Dermis lymphatic vessel endothelial cell (primary cell): ENCODE measurements around the gene CCDC89. TPM values are rescaled to one million over a fixed set of nuclear protein-coding genes. Genes with fewer than 3 reads are reported as not detected.

Experiments
- total RNA-seq: library from RNA; depleted of rRNA; stranded (reverse); fragments of >200 nt; gene quantifications from 2 replicates; pipeline ENCODE4 v1.2.1, GENCODE V29; 2014

The CCDC89 gene
- not detected in 2 replicates for total RNA-seq

GRCh38 chr11:85685820-85686459 is at the start of gene CCDC89:
Gene CCDC89, minus strand, starts transcription at chr11:85686195. Its CDS starts 65 bp downstream, at chr11:85686130.

DNA sequence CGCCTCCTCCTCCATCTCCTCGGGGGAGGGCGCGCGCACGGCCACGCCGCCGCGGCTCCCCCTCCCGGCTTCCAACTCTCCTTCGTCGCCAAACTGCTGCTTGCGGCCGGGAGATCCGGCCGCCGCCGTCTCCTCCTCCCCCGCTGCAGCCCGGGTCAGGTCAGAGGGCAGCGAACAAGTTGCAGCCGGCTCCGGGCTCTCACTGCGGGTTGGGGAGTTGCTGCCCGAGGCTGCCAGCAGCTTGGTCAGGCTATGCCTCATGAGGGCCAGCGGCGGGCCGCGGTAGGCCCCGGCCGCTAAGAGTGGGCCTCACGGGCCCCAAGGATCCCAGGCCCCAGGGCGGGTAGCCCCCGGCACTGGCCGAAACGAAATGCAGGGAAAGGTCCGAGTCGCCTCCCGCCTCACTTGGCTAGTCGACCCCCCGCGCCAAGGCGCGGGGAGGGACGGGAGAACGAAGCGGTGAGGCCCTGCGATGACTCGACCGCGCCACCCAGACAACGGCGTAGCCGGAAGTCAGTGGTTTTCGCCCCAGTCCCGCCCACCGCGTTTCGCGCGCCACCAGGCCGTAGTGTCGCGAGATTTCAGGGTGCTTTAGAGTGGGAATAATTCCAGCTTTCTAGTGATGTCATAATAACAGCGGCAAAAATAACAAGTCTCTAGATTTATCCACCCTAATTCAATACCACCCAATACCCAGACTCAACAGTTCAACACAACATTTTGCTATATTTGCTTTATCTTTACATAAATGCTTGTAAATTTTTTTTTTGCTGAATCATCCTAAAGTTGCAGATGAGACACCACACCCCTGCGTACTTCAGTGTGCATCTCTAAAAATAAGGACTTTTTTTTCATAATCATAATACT is 21.1 kb downstream of the CCDC89 start, which contains the start of gene CREBZF:
Gene CREBZF (minus strand): TSS at position 515 of the 867 bp plus-strand sequence. CDS start 254 bp downstream, at position 261.

GRCh38 chr11:85647604-85648299 is 38.2 kb downstream of the CCDC89 start, which contains the start of gene TMEM126A:
Gene TMEM126A, plus strand, starts transcription at chr11:85647967. Its CDS starts 2,289 bp downstream, at chr11:85650256.

Other genes starting within 250 kb of the CCDC89 start
- gene DLG2, start 58.9 kb downstream of the CCDC89 start, total RNA-seq: 0.11 and 0.52 TPM in 2 replicates
- 50.6 and 55.3 TPM in 2 replicates for gene TMEM126B, start 57.6 kb downstream of the CCDC89 start, total RNA-seq
- 28.8 and 37.2 TPM in 2 replicates for gene TMEM126A, start 38.2 kb downstream of the CCDC89 start, total RNA-seq
- 24.7 and 31.4 TPM in 2 replicates for gene CREBZF, start 21.1 kb downstream of the CCDC89 start, total RNA-seq
- 0.26 and 0.33 TPM in 2 replicates for gene SYTL2, start 124.9 kb upstream of the CCDC89 start, total RNA-seq
- gene CCDC83, start 169.2 kb upstream of the CCDC89 start, total RNA-seq: not detected in 2 replicates